ENCODE results near the gene CMSS1. TPM values are rescaled to one million over a fixed set of nuclear protein-coding genes. Genes with fewer than 3 reads are reported as not detected.

Gene CMSS1
- total RNA-seq, 1 donor from 2014 or later = 41.1 TPM

GRCh38 chr3:99862208-99862607 is 44.5 kb downstream of the CMSS1 start:
- Mint-ChIP-seq H3K4me3 (no peak overlapping the region), H3K27ac (no peak overlapping the region), H3K27me3 (no peaks in the 10 kb centered on the region), H3K4me1 (peaks cover 3% of the 10 kb centered on the region), H3K9me3 (no peaks in the 10 kb centered on the region), H3K36me3 (ENCODE audit: low read depth) (peaks cover 5% of the 10 kb centered on the region)
- ATAC-seq (ENCODE audit: low read depth) (no peak), DNase-seq (no peak)
- intact Hi-C loops (cut with micrococcal nuclease) = no loop called here
- TF ChIP-seq, protein P1, sequence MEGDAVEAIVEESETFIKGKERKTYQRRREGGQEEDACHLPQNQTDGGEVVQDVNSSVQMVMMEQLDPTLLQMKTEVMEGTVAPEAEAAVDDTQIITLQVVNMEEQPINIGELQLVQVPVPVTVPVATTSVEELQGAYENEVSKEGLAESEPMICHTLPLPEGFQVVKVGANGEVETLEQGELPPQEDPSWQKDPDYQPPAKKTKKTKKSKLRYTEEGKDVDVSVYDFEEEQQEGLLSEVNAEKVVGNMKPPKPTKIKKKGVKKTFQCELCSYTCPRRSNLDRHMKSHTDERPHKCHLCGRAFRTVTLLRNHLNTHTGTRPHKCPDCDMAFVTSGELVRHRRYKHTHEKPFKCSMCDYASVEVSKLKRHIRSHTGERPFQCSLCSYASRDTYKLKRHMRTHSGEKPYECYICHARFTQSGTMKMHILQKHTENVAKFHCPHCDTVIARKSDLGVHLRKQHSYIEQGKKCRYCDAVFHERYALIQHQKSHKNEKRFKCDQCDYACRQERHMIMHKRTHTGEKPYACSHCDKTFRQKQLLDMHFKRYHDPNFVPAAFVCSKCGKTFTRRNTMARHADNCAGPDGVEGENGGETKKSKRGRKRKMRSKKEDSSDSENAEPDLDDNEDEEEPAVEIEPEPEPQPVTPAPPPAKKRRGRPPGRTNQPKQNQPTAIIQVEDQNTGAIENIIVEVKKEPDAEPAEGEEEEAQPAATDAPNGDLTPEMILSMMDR (IDR thresholded peaks at IDR 0.05) = no peak
- ChIA-PET POLR2A (no interaction called here), CTCF (no interaction called here)

GRCh38 chr3:99863002-99863401 is 45.3 kb downstream of the CMSS1 start:
- ATAC-seq (ENCODE audit: low read depth) (no peak), DNase-seq (no peak)
- H3K27me3 Mint-ChIP-seq = no peaks in the 10 kb centered on the region
- intact Hi-C loops (cut with micrococcal nuclease) = no loop called here
- H3K27ac Mint-ChIP-seq = peak overlapping the region; percentile 1
- TF ChIP-seq, protein P1 (IDR thresholded peaks at IDR 0.05) = no peak
- H3K4me3 Mint-ChIP-seq = no peak overlapping the region
- CTCF ChIA-PET = no interaction called here
- H3K9me3 Mint-ChIP-seq = no peaks in the 10 kb centered on the region
- POLR2A ChIA-PET = no interaction called here
- peaks cover 9% of the 10 kb centered on the region for H3K4me1 Mint-ChIP-seq
- H3K36me3 Mint-ChIP-seq (ENCODE audit: low read depth) = peaks cover 5% of the 10 kb centered on the region

- ChIA-PET POLR2A (no interaction called here), CTCF (no interaction called here)
- Mint-ChIP-seq H3K4me1 (peaks cover 12% of the 10 kb centered on the region), H3K36me3 (ENCODE audit: low read depth) (peaks cover 7% of the 10 kb centered on the region), H3K9me3 (no peaks in the 10 kb centered on the region), H3K27me3 (no peaks in the 10 kb centered on the region), H3K4me3 (no peak overlapping the region), H3K27ac (no peak overlapping the region)
- intact Hi-C loops (cut with micrococcal nuclease) = no loop called here
- TF ChIP-seq, protein P1 (IDR thresholded peaks at IDR 0.05) = no peak
- DNase-seq = no peak
- no peak for ATAC-seq (ENCODE audit: low read depth)
These were observed 45.9 kb downstream of the CMSS1 start for GRCh38 chr3:99863588-99863987.

DNA sequence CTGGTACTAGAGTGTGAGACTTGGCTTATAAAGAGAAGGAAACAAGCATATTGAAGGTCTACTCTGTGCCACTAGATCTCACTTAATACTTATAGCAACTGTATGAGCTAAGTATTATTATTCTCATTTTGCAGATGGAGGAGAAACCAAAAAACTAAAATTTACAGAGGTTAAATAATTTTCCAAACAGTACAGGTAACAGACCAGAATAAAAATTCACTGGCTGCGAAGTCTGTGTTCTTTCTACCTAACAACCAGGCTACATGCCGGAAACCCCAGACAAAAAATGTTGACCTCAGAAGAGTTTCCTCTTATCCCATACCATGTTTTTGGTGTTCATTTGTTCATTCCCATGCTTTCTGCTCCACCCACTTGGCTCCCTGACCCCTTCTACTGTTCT is 46.6 kb downstream of the CMSS1 start:
- Mint-ChIP-seq H3K27me3 (no peaks in the 10 kb centered on the region), H3K4me1 (peaks cover 12% of the 10 kb centered on the region), H3K36me3 (ENCODE audit: low read depth) (peaks cover 7% of the 10 kb centered on the region), H3K9me3 (no peaks in the 10 kb centered on the region), H3K27ac (no peak overlapping the region), H3K4me3 (no peak overlapping the region)
- intact Hi-C loops (cut with micrococcal nuclease) = no loop called here
- TF ChIP-seq, protein P1 (IDR thresholded peaks at IDR 0.05) = no peak
- DNase-seq (no peak), ATAC-seq (ENCODE audit: low read depth) (no peak)
- POLR2A ChIA-PET = no interaction called here
- CTCF ChIA-PET = no interaction called here

DNA sequence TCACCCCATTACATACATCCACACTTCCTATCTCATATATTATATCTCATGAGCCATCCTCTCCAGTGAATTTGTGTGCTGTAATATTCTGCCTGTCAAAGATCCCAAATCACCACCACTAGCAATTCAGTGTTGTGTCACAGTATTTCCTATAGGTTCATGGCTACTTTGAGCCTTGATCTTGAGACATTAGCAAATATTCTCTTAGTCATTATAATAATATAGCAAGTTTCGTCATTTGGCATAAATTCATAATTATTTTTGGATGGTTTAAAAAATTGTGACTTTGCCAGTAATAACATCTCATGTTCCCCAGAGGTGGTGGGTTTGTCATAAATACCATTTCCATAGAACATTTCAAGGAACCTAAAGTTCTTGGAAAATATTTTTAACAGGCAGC is 47.7 kb downstream of the CMSS1 start:
- intact Hi-C loops (cut with micrococcal nuclease) = no loop called here
- H3K27me3 Mint-ChIP-seq = no peaks in the 10 kb centered on the region
- no peak overlapping the region for H3K27ac Mint-ChIP-seq
- POLR2A ChIA-PET = no interaction called here
- DNase-seq = no peak
- CTCF ChIA-PET = no interaction called here
- peaks cover 7% of the 10 kb centered on the region for H3K36me3 Mint-ChIP-seq (ENCODE audit: low read depth)
- no peaks in the 10 kb centered on the region for H3K9me3 Mint-ChIP-seq
- TF ChIP-seq, protein P1 (IDR thresholded peaks at IDR 0.05) = no peak
- no peak overlapping the region for H3K4me3 Mint-ChIP-seq
- no peak for ATAC-seq (ENCODE audit: low read depth)
- peaks cover 12% of the 10 kb centered on the region for H3K4me1 Mint-ChIP-seq

Data from activated B cell treated with CpG ODN at 0.5 μM for 24 hours (primary cell).